PFSK-1 (cell line): ENCODE measurements around the gene DRD3.

ENCODE experiments used
- POLR2AphosphoS5 ChIP-seq: IDR thresholded peaks from 2 replicates; pipeline ENCODE4 v1.6.1; 2012; ENCODE audit warnings: low read depth, mild to moderate bottlenecking, control low read depth, low read length, moderate library complexity
- SIN3A ChIP-seq: IDR thresholded peaks from 2 replicates; pipeline ENCODE4 v1.6.1; 2012; ENCODE audit warnings: mild to moderate bottlenecking, low read length, moderate library complexity, borderline replicate concordance; ENCODE audit not compliant: insufficient read depth
- TAF1 ChIP-seq: IDR thresholded peaks from 2 replicates; pipeline ENCODE4 v1.6.1; 2012; ENCODE audit warnings: low read length, control low read depth, borderline replicate concordance; ENCODE audit not compliant: insufficient read depth

DNA sequence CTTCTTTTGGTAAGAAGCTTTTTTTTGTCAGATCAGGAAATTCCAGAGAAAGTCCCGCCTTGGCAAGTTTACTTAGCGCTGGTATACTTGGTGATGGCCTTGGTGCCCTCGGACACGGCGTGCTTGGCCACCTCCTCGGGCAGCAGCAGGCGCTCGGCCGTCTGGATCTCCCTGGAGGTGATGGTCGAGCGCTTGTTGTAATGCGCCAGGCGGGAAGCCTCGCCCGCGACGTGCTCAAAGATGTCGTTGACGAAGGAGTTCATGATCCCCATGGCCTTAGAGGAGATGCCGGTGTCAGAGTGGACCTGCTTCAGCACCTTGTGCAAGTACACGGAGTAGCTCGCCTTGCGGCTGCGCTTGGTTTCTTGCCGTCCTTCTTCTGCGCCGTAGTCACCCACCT, 75.7 kb downstream of the DRD3 start:
- no peak for TF ChIP-seq TAF1
- no peak for TF ChIP-seq POLR2AphosphoS5
- TF ChIP-seq SIN3A: no peak
